Measurements from ENCODE around the gene LEMD3.

Gene LEMD3

GRCh38 chr12:65266408-65266807 is 97.0 kb downstream of the LEMD3 start:
- Histone ChIP-seq H4K20me1 (ENCODE audit: insufficient read depth, low read length) (no peaks in the 10 kb centered on the region), H3K79me2 (ENCODE audit: insufficient read depth, low read length) (no peaks in the 10 kb centered on the region), H3K4me2 (ENCODE audit: insufficient read depth, low read length) (no peak overlapping the region), H3K36me3 (ENCODE audit: insufficient read depth, low read length) (no peaks in the 10 kb centered on the region), H3K27me3 (ENCODE audit: insufficient read depth, low read length, poor library complexity) (no peaks in the 10 kb centered on the region), H3K27ac (ENCODE audit: low read length) (no peak overlapping the region), H3K9me3 (ENCODE audit: insufficient read depth, low read length, severe bottlenecking) (no peaks in the 10 kb centered on the region), H3K9ac (ENCODE audit: low read depth, low read length) (no peak overlapping the region), H3K4me3 (ENCODE audit: low read depth in 1 of 2, low read length in 2 of 2) (no peak overlapping the region), H3K4me1 (ENCODE audit: insufficient read depth, low read length) (no peaks in the 10 kb centered on the region), H2AFZ (ENCODE audit: low read depth, low read length) (no peak overlapping the region)
- TF ChIP-seq EZH2 (IDR thresholded peaks at IDR 0.05; ENCODE audit: borderline replicate concordance, low read depth, low read length, severe bottlenecking) (no peak), CTCF (IDR thresholded peaks at IDR 0.05; ENCODE audit: borderline replicate concordance, extremely low read depth, low read length, poor library complexity, severe bottlenecking) (no peak)
- no peak for ATAC-seq (ENCODE audit: insufficient read depth, low read depth)
- no peak for DNase-seq

- H3K4me3 ChIP-seq (ENCODE audit: low read depth in 1 of 2, low read length in 2 of 2), result no peak overlapping the region
- H3K27ac ChIP-seq (ENCODE audit: low read length), result no peak overlapping the region
- H3K4me1 ChIP-seq (ENCODE audit: insufficient read depth, low read length), result peaks cover 8% of the 10 kb centered on the region; the same call in 1 of the 2 replicates
- no peaks in the 10 kb centered on the region for H4K20me1 ChIP-seq (ENCODE audit: insufficient read depth, low read length)
- no peak overlapping the region for H3K9ac ChIP-seq (ENCODE audit: low read depth, low read length)
- H3K9me3 ChIP-seq (ENCODE audit: insufficient read depth, low read length, severe bottlenecking), result no peaks in the 10 kb centered on the region
- no peak overlapping the region for H3K4me2 ChIP-seq (ENCODE audit: insufficient read depth, low read length)
- H2AFZ ChIP-seq (ENCODE audit: low read depth, low read length), result no peak overlapping the region
- TF ChIP-seq CTCF (IDR thresholded peaks at IDR 0.05; ENCODE audit: borderline replicate concordance, extremely low read depth, low read length, poor library complexity, severe bottlenecking), result no peak
- TF ChIP-seq EZH2 (IDR thresholded peaks at IDR 0.05; ENCODE audit: borderline replicate concordance, low read depth, low read length, severe bottlenecking), result no peak
- H3K36me3 ChIP-seq (ENCODE audit: insufficient read depth, low read length), result no peaks in the 10 kb centered on the region
- ATAC-seq (ENCODE audit: insufficient read depth, low read depth), result no peak
- no peak for DNase-seq
- peaks cover 3% of the 10 kb centered on the region for H3K27me3 ChIP-seq (ENCODE audit: insufficient read depth, low read length, poor library complexity)
- no peaks in the 10 kb centered on the region for H3K79me2 ChIP-seq (ENCODE audit: insufficient read depth, low read length)
These were observed 100.2 kb downstream of the LEMD3 start for GRCh38 chr12:65269603-65270002.

- H4K20me1 ChIP-seq (ENCODE audit: insufficient read depth, low read length), result no peaks in the 10 kb centered on the region
- H3K9me3 ChIP-seq (ENCODE audit: insufficient read depth, low read length, severe bottlenecking), result no peaks in the 10 kb centered on the region
- peaks cover 55% of the 10 kb centered on the region for H3K4me1 ChIP-seq (ENCODE audit: insufficient read depth, low read length)
- H2AFZ ChIP-seq (ENCODE audit: low read depth, low read length), result no peak overlapping the region
- DNase-seq (no peak), ATAC-seq (ENCODE audit: insufficient read depth, low read depth) (no peak)
- TF ChIP-seq EZH2 (IDR thresholded peaks at IDR 0.05; ENCODE audit: borderline replicate concordance, low read depth, low read length, severe bottlenecking) (no peak), CTCF (IDR thresholded peaks at IDR 0.05; ENCODE audit: borderline replicate concordance, extremely low read depth, low read length, poor library complexity, severe bottlenecking) (no peak)
- H3K27me3 ChIP-seq (ENCODE audit: insufficient read depth, low read length, poor library complexity), result peaks cover 26% of the 10 kb centered on the region
- no peak overlapping the region for H3K9ac ChIP-seq (ENCODE audit: low read depth, low read length)
- H3K4me2 ChIP-seq (ENCODE audit: insufficient read depth, low read length), result no peak overlapping the region
- H3K27ac ChIP-seq (ENCODE audit: low read length), result peak overlapping the region; percentile 72
- H3K36me3 ChIP-seq (ENCODE audit: insufficient read depth, low read length), result no peaks in the 10 kb centered on the region
- H3K4me3 ChIP-seq (ENCODE audit: low read depth in 1 of 2, low read length in 2 of 2), result no peak overlapping the region
- H3K79me2 ChIP-seq (ENCODE audit: insufficient read depth, low read length), result no peaks in the 10 kb centered on the region
These were observed 105.4 kb downstream of the LEMD3 start for GRCh38 chr12:65274602-65275272.

All from DND-41 (cell line).